GM12878 (cell line): ENCODE results near the gene GLT1D1. TPM values are rescaled to one million over a fixed set of nuclear protein-coding genes. Genes with fewer than 3 reads are reported as not detected.

Experiments
- ATAC-seq: fragments of 200-7000 bp; cut with Tn5 transposase; 3 replicates; pipeline ENCODE4 v1.9.1; 2020; ENCODE audit warnings: mild to moderate bottlenecking, moderate library complexity
- BruUV-seq: library from RNA; stranded (reverse); fragments of 400-500 nt; replicated peaks from 2 replicates; lab custom pipeline; 2021; lab: Mats Ljungman, UMichigan
- CTCF ChIA-PET: fragments of 300-600 bp; sonication (Branson Sonifier 250); formaldehyde crosslinking; extraction: SDS; loops from one replicate; lab custom pipeline; 2021; ENCODE audit warnings: inconsistent platforms; lab: Yijun Ruan, JAX
- POLR2A ChIA-PET: fragments of 350-600 bp; formaldehyde crosslinking; extraction: SDS; loops from one replicate; lab custom pipeline; 2021; ENCODE audit warnings: inconsistent platforms; lab: Charles Lee
- RAD21 ChIA-PET: fragments of 300-600 bp; sonication (Branson Sonifier 250); formaldehyde crosslinking; loops from one replicate; lab custom pipeline; 2023; ENCODE audit warnings: antibody characterized with exemption; ENCODE audit not compliant: unreplicated experiment; lab: Charles Lee
- SMC1A ChIA-PET: fragments of 300-600 bp; sonication (Branson Sonifier 250); formaldehyde crosslinking; loops from one replicate; lab custom pipeline; 2023; ENCODE audit not compliant: unreplicated experiment, uncharacterized antibody; lab: Charles Lee
- DNase-seq: peaks from one replicate; pipeline ENCODE4 v3.0.0-alpha.2; 2011; ENCODE audit warnings: low read depth, low spot score
- FAIRE-seq: peaks from 3 replicates; lab custom pipeline; 2011; peaks lifted over from hg19 to GRCh38; lab: Jason Lieb, UNC
- H2AFZ ChIP-seq: 2 replicates; pipeline ENCODE4 v1.6.0; 2011; ENCODE audit warnings: low read depth, low read length, control low read depth; ENCODE audit not compliant: control insufficient read depth
- H3K27ac ChIP-seq: 2 replicates; pipeline ENCODE4 v1.5.1; 2011; ENCODE audit warnings: control low read depth; ENCODE audit not compliant: control insufficient read depth, insufficient read depth
- H3K27me3 ChIP-seq, 2 experiments: replicated peaks in 1 of 2; 2 replicates each; pipeline versions ENCODE4 v1.6.0 to v1.6.1; 2011; ENCODE audit warnings: low read length in 1 of 2; ENCODE audit not compliant: control insufficient read depth in 2 of 2, insufficient read depth in 2 of 2
- H3K36me3 ChIP-seq, 2 experiments: 2 replicates each; pipeline ENCODE4 v1.5.1; 2011; ENCODE audit warnings: low read length in 1 of 2; ENCODE audit not compliant: control insufficient read depth in 2 of 2, insufficient read depth in 2 of 2
- H3K4me1 ChIP-seq: 2 replicates; pipeline ENCODE4 v1.6.1; 2011; ENCODE audit warnings: mild to moderate bottlenecking, low read length, moderate library complexity, mixed read lengths; ENCODE audit not compliant: control insufficient read depth, insufficient read depth
- H3K4me2 ChIP-seq: 2 replicates; pipeline ENCODE4 v1.6.0; 2011; ENCODE audit warnings: control low read depth; ENCODE audit not compliant: control insufficient read depth, insufficient read depth
- H3K4me3 ChIP-seq: fragments of 200-600 bp; sonication (generic); 2 replicates; pipeline ENCODE4 v1.5.1; 2016
- H3K79me2 ChIP-seq: 2 replicates; pipeline ENCODE4 v1.6.0; 2011; ENCODE audit warnings: low read length; ENCODE audit not compliant: control insufficient read depth, insufficient read depth
- H3K9ac ChIP-seq: 2 replicates; pipeline ENCODE4 v1.8.0; 2011; ENCODE audit warnings: low read length, control low read depth, mixed read lengths; ENCODE audit not compliant: control insufficient read depth, insufficient read depth
- H3K9me3 ChIP-seq: replicated peaks from 3 replicates; pipeline ENCODE4 v1.5.1; 2011; ENCODE audit warnings: mild to moderate bottlenecking, low read length; ENCODE audit not compliant: control insufficient read depth, insufficient read depth
- H4K20me1 ChIP-seq: 2 replicates; pipeline ENCODE4 v1.6.0; 2011; ENCODE audit not compliant: control insufficient read depth, insufficient read depth
- BHLHE40 ChIP-seq, 2 experiments: fragments of 450-650 bp in 1 of 2; IDR thresholded peaks; 2 replicates each; pipeline ENCODE4 v1.6.1; 2011 to 2017; ENCODE audit warnings: low read depth in 2 of 2, borderline replicate concordance in 1 of 2, improper control_type of control experiment in 1 of 2, low read length in 1 of 2, mild to moderate bottlenecking in 1 of 2
- ESRRA ChIP-seq: IDR thresholded peaks from 2 replicates; pipeline ENCODE4 v1.6.1; 2012; ENCODE audit warnings: mild to moderate bottlenecking, low read length, improper control_type of control experiment
- IKZF1 ChIP-seq: fragments of 450-650 bp; conservative IDR thresholded peaks from 2 replicates; pipeline ENCODE4 v1.6.1; 2017; ENCODE audit warnings: antibody characterized with exemption, mild to moderate bottlenecking
- KAT2A ChIP-seq: conservative IDR thresholded peaks from 2 replicates; pipeline ENCODE4 v1.6.1; 2011; ENCODE audit warnings: low read depth, low read length; ENCODE audit not compliant: control insufficient read depth
- NFIC ChIP-seq: IDR thresholded peaks from 2 replicates; pipeline ENCODE4 v1.6.1; 2012; ENCODE audit warnings: low read depth, mild to moderate bottlenecking, inconsistent platforms, low read length, moderate library complexity
- NR2F1 ChIP-seq: fragments of 450-650 bp; conservative IDR thresholded peaks from 2 replicates; pipeline ENCODE4 v1.6.1; 2017; ENCODE audit warnings: mild to moderate bottlenecking
- RELA ChIP-seq: fragments of 450-650 bp; IDR thresholded peaks from 2 replicates; pipeline ENCODE4 v1.8.0; 2014; ENCODE audit warnings: borderline replicate concordance; ENCODE audit not compliant: partially characterized antibody
- SPI1 ChIP-seq: IDR thresholded peaks from 2 replicates; pipeline ENCODE4 v1.6.1; 2011; ENCODE audit warnings: low read depth, mild to moderate bottlenecking, low read length, moderate library complexity, borderline replicate concordance; ENCODE audit not compliant: insufficient read depth
- SREBF2 ChIP-seq: IDR thresholded peaks from 2 replicates; pipeline ENCODE4 v1.6.1; 2012; ENCODE audit warnings: mild to moderate bottlenecking, low read length
- STAT3 ChIP-seq: IDR thresholded peaks from 2 replicates; pipeline ENCODE4 v1.6.1; 2011; ENCODE audit warnings: low read depth, low read length, improper control_type of control experiment
- WRNIP1 ChIP-seq: IDR thresholded peaks from 2 replicates; pipeline ENCODE4 v1.6.1; 2011; ENCODE audit warnings: low read depth, low read length, improper control_type of control experiment, borderline replicate concordance
- ZNF274 ChIP-seq: IDR thresholded peaks from one replicate; pipeline ENCODE4 v1.8.0; 2011; ENCODE audit not compliant: insufficient read length, insufficient read depth
- ZZZ3 ChIP-seq: IDR thresholded peaks from 2 replicates; pipeline ENCODE4 v1.6.1; 2011; ENCODE audit warnings: low read depth; ENCODE audit not compliant: control insufficient read depth, insufficient read length
- WGBS: methylation state at CpG from one replicate; pipeline ENCODE4 v1.1.6; 2016; ENCODE audit warnings: low lambda C conversion rate; ENCODE audit not compliant: insufficient replicate concordance, insufficient coverage; ENCODE audit errors: missing lambda C conversion rate; 5-methylcytosine and 5-hydroxymethylcytosine counted together
- in situ Hi-C: fragments of 300-500 bp; cut with MboI; formaldehyde crosslinking; loops from 9 replicates; pipeline ENCODE4 v1.14.3; 2018; ENCODE audit warnings: mixed read lengths
- intact Hi-C: fragments of 100-400 bp; cut with micrococcal nuclease; formaldehyde crosslinking; loops from one replicate; pipeline ENCODE4 v1.14.2; 2022; ENCODE audit not compliant: unreplicated experiment
- polyA plus RNA-seq, 11 experiments: library from polyadenylated mRNA; depleted of rRNA in 4 of 11; unstranded in 6 of 11; stranded (reverse) in 5 of 11; fragments of >200 nt; fragmentation: Nextera tagmentation in 4 of 11; fragmentation: Illumina TruSeq in 1 of 11; extraction: Ambion mirVana in 4 of 11; extraction: Trizol in 1 of 11; gene quantifications; 1 replicate in 1 of 11; 2 replicates in 10 of 11; pipeline versions ENCODE4 v1.2.1 to v1.2.3, GENCODE V29; 2011 to 2016; ENCODE audit warnings: inconsistent platforms in 2 of 11, missing spikeins in 2 of 11, low read depth in 1 of 11
- total RNA-seq, 4 experiments: library from RNA; depleted of rRNA in 3 of 4; stranded (reverse); fragments of >200 nt in 3 of 4; fragmentation: Illumina TruSeq in 1 of 4; extraction: Trizol in 1 of 4; gene quantifications; 2 replicates each; pipeline versions ENCODE4 v1.2.1 to v1.2.3, GENCODE V29; 2013 to 2021
- TF ChIP-seq, protein P1 (sequence below): IDR thresholded peaks from 2 replicates; pipeline ENCODE4 v1.6.1; 2011; ENCODE audit warnings: borderline replicate concordance, low read depth, mild to moderate bottlenecking, moderate library complexity, low read length; ENCODE audit not compliant: insufficient read depth, poor library complexity, severe bottlenecking
- TF ChIP-seq, protein P2 (sequence below): fragments of 450-650 bp; IDR thresholded peaks from 2 replicates; pipeline ENCODE4 v1.6.1; 2017; ENCODE audit warnings: low read depth, mild to moderate bottlenecking, moderate library complexity
- TF ChIP-seq, protein P3 (sequence below): fragments of 150-350 bp; IDR thresholded peaks from 2 replicates; pipeline ENCODE4 v1.6.1; 2014; ENCODE audit warnings: mild to moderate bottlenecking, low read depth, low read length

GLT1D1 gene
- total and polyA plus RNA-seq, 10 of the 15 experiments (the other 5 are each of a cell fraction or from before 2014, with no cell fraction given) = 0.42 to 62.8 (median 3.0) TPM

DNA sequence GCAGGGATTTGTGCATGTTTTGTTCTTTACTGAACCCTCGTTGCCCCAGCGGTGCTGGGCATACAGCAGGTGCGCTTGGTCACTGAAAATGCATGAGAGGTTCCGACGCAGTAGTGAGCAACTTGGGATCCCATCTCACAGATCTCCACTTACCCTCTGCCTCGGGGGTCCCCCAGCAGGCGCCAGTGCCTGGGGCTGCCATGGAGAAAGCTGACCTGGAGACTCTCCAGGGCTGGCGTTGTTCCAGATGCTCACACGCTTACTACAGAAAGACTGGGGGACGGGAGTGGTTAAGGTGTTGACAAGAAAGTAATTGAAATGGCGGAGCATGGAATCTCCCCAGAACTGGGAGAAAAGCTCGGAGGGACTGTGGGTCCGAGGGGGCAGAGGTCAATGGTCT, 14.2 kb downstream of the GLT1D1 start (continued):
- TF ChIP-seq SREBF2 (no peak), STAT3 (no peak), NFIC (no peak), SPI1 (no peak), WRNIP1 (no peak), ZZZ3 (no peak)
- TF ChIP-seq, protein P1, sequence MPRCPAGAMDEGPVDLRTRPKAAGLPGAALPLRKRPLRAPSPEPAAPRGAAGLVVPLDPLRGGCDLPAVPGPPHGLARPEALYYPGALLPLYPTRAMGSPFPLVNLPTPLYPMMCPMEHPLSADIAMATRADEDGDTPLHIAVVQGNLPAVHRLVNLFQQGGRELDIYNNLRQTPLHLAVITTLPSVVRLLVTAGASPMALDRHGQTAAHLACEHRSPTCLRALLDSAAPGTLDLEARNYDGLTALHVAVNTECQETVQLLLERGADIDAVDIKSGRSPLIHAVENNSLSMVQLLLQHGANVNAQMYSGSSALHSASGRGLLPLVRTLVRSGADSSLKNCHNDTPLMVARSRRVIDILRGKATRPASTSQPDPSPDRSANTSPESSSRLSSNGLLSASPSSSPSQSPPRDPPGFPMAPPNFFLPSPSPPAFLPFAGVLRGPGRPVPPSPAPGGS = no peak

DNA sequence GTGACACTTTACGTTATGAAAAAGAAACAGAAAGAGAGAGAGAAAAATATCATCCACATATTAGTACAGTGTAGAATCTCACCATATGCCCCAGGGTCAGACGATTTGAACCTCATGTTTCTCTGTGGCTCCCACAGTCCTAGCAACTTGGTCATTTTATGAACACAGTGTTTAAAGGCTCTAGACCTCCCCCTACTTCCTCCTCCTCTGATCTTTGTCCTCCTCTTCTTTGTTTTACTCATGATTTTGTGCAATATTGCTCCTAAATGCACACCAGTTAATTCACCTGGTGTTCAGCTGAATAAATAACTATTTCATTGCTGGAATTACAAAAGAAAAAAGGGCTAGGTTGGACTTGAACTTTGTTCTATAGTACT, 18.2 kb downstream of the GLT1D1 start:
- in situ Hi-C loops (no loop called here), intact Hi-C loops (no loop called here)
- peak; percentile 92 for ATAC-seq
- RAD21 ChIA-PET = interaction anchor here (1.0 to 1.1 kb wide), 2 partner anchors 13 to 42 kb away, joined by 3 to 4 read pairs; no protein-coding TSS in a partner anchor
- no peak overlapping the region for H3K4me3 ChIP-seq
- peaks cover 0 to 7% of the 10 kb centered on the region in 2 experiments; a peak in 2 of 4 replicates for H3K36me3 ChIP-seq
- no peak for DNase-seq
- 16% methylated on average over 2 of the region's 2 CpGs for WGBS
- TSS peak; percentile 29 for BruUV-seq
- POLR2A ChIA-PET = interaction anchor here (1.1 kb wide), 1 partner anchor 51 kb away, joined by 4 read pairs; no protein-coding TSS in a partner anchor
- 0 out of 2 replicates have a peak overlapping the region, but pooled peaks have one; percentile 3 for H3K4me2 ChIP-seq
- no peaks in the 10 kb centered on the region for H3K79me2 ChIP-seq
- no peaks in the 10 kb centered on the region for H3K4me1 ChIP-seq
- SMC1A ChIA-PET = interaction anchor here (0.6 to 2.8 kb wide), 5 partner anchors 14 to 44 kb away, joined by 3 to 11 read pairs (median 4); no protein-coding TSS in a partner anchor
- CTCF ChIA-PET = interaction anchor here (1.2 to 1.7 kb wide), 4 partner anchors 15 to 22 kb away, joined by 4 to 5 read pairs (median 4); no protein-coding TSS in a partner anchor
- no peak for FAIRE-seq
- H3K27me3 ChIP-seq = no peaks in the 10 kb centered on the region
- no peak overlapping the region for H2AFZ ChIP-seq
- no peaks in the 10 kb centered on the region for H4K20me1 ChIP-seq
- H3K9me3 ChIP-seq = peaks cover 5% of the 10 kb centered on the region; the same call in 2 of the 3 replicates
- H3K9ac ChIP-seq = no peak overlapping the region
- no peak overlapping the region for H3K27ac ChIP-seq
- TF ChIP-seq IKZF1 (no peak), ZNF274 (no peak), BHLHE40 (IDR thresholded peaks at IDR 0.05; ENCODE audit: borderline replicate concordance in 1 of 2, low read depth in 2 of 2, low read length in 1 of 2) (peak in 1 of 2 experiments; percentile 20; a peak in 1 of 4 replicates), RELA (no peak), KAT2A (no peak), NR2F1 (peak; percentile 69), ESRRA (no peak), SREBF2 (no peak)
- TF ChIP-seq, protein P2, sequence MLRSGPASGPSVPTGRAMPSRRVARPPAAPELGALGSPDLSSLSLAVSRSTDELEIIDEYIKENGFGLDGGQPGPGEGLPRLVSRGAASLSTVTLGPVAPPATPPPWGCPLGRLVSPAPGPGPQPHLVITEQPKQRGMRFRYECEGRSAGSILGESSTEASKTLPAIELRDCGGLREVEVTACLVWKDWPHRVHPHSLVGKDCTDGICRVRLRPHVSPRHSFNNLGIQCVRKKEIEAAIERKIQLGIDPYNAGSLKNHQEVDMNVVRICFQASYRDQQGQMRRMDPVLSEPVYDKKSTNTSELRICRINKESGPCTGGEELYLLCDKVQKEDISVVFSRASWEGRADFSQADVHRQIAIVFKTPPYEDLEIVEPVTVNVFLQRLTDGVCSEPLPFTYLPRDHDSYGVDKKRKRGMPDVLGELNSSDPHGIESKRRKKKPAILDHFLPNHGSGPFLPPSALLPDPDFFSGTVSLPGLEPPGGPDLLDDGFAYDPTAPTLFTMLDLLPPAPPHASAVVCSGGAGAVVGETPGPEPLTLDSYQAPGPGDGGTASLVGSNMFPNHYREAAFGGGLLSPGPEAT = no peak
- TF ChIP-seq, protein P3, sequence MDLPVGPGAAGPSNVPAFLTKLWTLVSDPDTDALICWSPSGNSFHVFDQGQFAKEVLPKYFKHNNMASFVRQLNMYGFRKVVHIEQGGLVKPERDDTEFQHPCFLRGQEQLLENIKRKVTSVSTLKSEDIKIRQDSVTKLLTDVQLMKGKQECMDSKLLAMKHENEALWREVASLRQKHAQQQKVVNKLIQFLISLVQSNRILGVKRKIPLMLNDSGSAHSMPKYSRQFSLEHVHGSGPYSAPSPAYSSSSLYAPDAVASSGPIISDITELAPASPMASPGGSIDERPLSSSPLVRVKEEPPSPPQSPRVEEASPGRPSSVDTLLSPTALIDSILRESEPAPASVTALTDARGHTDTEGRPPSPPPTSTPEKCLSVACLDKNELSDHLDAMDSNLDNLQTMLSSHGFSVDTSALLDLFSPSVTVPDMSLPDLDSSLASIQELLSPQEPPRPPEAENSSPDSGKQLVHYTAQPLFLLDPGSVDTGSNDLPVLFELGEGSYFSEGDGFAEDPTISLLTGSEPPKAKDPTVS = no peak
